ENCODE measurements around the gene RAB11FIP3. TPM values are rescaled to one million over a fixed set of nuclear protein-coding genes. Genes with fewer than 3 reads are reported as not detected.

The RAB11FIP3 gene
- total and polyA plus RNA-seq, 2 of the 13 experiments (the other 11 are each of a cell fraction or from before 2014, with no cell fraction given) = 34.3 to 57.6 TPM

- TF ChIP-seq HNF1B (CRISPR knock-in tag; IDR thresholded peaks at IDR 0.05) (peak; percentile 69; the same call in 1 of the 2 replicates), ZNF850 (CRISPR knock-in tag; conservative IDR thresholded peaks at IDR 0.05) (no peak), KLF13 (CRISPR knock-in tag; IDR thresholded peaks at IDR 0.05) (0 out of 2 replicates have a peak, but pooled peaks have one; percentile 41), SMAD3 (CRISPR knock-in tag; IDR thresholded peaks at IDR 0.05) (0 out of 2 replicates have a peak, but pooled peaks have one; percentile 42), SP4 (CRISPR knock-in tag; IDR thresholded peaks at IDR 0.05) (0 out of 2 replicates have a peak, but pooled peaks have one; percentile 22), CBFB (CRISPR knock-in tag; IDR thresholded peaks at IDR 0.05) (no peak), ZFX (CRISPR knock-in tag; IDR thresholded peaks at IDR 0.05; ENCODE audit: low read depth) (peak; percentile 73; the same call in 1 of the 2 replicates), GABPB1 (CRISPR knock-in tag; IDR thresholded peaks at IDR 0.05) (peak; percentile 51; the same call in 1 of the 2 replicates), KLF16 (CRISPR knock-in tag; IDR thresholded peaks at IDR 0.05) (0 out of 4 replicates have a peak, but pooled peaks of 1 of the 2 experiments have one; percentile 39), SALL1 (CRISPR knock-in tag; IDR thresholded peaks at IDR 0.05) (0 out of 2 replicates have a peak, but pooled peaks have one; percentile 18), ZNF777 (CRISPR knock-in tag; IDR thresholded peaks at IDR 0.05) (0 out of 2 replicates have a peak, but pooled peaks have one; percentile 58), HDAC6 (IDR thresholded peaks at IDR 0.05; ENCODE audit: low read depth, low read length) (no peak), EP300 (IDR thresholded peaks at IDR 0.05; ENCODE audit: low read depth in 2 of 2, low read length in 2 of 2) (0 out of 4 replicates have a peak, but pooled peaks of 1 of the 2 experiments have one; percentile 7), EP300 (CRISPR knock-in tag; IDR thresholded peaks at IDR 0.05; ENCODE audit: borderline replicate concordance) (no peak), DNMT1 (CRISPR knock-in tag; IDR thresholded peaks at IDR 0.05) (no peak), MXD3 (CRISPR knock-in tag; IDR thresholded peaks at IDR 0.05) (peak; percentile 12; the same call in 1 of the 2 replicates), NRL (CRISPR knock-in tag; IDR thresholded peaks at IDR 0.05; ENCODE audit: borderline replicate concordance) (0 out of 2 replicates have a peak, but pooled peaks have one; percentile 61), ARID4A (CRISPR knock-in tag; IDR thresholded peaks at IDR 0.05; ENCODE audit: borderline replicate concordance) (peak; percentile 61; the same call in 1 of the 2 replicates), ZNF513 (CRISPR knock-in tag; conservative IDR thresholded peaks at IDR 0.05) (peak; percentile 74; the same call in 1 of the 2 replicates), HDAC1 (CRISPR knock-in tag; IDR thresholded peaks at IDR 0.05) (peak; percentile 77), ZFAT (CRISPR knock-in tag; conservative IDR thresholded peaks at IDR 0.05) (no peak)
Observed at GRCh38 chr16:533391-534123, 108.1 kb downstream of the RAB11FIP3 start (continued).
